NCI-H187 treated with DMSO at 0.1 percent for 48 hours (cell line): ENCODE measurements around the gene NRXN3.
"Not testable (repeated sequence)": the region's sequence is repeated elsewhere in the genome, so short reads cannot be mapped to it uniquely, and the experiment has no call there.

Experiments used
- DNase-seq: peaks from one replicate; lab custom pipeline; 2025; lab: John Stamatoyannopoulos, UW

NRXN3 gene

DNA sequence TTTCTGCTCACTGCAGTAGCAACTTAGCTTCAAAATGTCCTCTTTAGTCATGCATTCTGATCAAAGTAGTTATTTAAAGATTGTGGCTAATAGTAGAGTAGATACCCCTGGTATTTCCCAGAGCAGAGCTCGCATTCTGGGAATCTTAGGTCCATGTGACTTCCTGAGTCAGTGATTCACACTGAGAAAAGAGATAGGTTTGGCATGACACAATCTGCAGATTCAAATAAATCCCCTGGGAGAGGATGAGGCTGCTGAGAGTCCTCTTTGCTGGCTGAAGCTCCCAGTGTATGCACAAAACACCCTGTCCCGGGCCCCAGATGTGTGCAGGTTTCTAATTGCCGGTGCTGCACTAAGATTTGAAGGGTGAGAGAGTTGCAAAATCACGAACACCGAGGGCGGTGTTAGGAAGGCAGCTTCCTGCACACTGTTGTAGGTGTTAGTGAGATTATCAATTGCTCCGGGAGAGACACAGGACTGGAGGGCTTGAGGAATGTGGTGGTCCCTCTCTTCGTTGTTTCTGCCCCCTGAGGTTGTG is 233.2 kb downstream of the NRXN3 start:
- DNase-seq = no peak

DNA sequence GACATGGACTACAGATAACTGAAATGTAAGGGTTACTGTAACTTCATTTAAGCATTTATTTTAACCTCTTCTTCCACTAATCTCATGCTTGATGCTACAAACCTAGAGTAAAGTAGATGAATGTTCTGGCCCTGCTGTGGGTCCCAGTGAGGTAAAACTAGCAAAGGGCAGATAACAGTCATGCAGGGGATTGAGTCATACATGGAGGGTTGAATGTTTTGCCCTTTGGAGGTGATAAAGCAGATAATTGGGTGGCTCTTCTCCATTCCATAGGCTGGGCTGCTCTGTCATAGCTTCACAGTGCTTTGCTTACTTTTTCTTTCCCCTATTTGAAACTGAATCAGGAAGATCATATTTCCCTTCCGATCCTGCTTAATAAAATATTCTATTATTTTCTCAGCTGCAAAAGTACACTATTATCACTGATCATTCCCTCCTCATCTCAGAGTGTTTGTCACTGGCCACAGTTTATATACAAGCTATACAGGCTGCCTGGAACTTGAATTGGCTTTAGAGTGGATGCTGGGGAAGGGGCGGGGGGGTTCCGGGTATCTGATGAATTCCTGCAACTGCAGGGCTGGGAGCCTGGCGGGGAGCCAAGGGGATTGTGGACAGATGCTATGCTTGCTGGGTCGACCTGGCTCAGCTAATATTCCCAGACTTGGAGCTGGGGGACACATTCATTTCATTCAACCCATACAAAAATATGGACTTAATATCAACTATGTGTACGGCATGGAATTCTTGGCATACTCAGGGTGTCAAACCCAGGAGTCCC is 235.1 kb downstream of the NRXN3 start:
- DNase-seq = no peak

DNA sequence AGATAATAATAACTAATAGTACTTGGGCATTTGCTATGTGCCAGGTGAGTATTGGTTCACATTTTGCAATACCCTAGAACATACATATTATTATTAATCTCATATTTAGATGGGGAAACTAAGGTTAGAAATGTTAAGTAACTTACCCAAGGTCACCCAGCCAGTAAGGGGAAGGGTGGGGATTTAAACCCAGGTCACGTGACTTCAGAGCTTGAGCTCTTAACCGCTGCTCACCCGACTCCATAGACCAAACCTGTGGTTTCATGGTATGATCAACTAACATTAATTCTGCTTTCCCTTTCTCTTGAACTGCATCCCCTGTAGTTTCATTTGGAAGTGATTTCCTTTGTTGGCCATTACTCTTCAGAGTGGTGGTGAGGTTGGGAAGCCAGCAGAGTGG is 242.3 kb downstream of the NRXN3 start:
- DNase-seq = no peak

DNA sequence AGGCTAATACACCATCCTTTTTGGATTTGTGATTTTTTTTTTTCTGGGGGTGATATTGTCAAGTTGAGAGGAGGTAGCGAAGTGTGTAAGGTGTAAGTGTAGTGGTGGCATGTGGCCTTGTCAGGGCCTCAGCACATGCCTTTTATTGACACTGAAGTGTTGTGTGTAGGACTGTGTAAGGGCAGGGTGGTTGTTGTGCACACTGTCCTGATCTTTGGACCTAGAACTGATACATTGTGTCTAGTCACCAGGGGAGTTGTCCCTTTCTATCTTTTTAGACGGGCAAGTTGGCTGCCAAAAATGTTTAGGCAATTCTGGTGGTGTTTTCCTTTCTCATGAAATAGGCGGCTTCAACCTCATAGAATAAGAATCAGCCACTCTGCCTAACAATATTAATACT is 244.0 kb downstream of the NRXN3 start:
- DNase-seq = no peak

DNA sequence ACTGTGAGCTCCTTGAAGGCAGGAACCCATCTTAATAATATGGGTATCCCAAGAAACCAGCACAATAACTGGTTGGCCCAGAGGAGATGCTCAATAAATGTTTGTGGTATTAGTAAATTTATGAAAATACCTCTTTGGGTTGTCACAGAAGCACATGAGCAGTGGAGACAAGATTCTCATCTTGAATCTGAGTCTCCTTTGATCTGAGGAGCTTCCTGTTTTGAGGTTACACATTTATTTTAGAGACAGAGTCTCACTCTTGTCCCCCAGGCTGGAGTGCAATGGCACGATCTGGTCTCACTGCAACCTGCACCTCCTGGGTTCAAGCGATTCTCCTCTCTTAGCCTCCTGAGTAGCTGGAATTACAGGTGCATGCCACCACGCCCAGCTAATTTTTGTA is 247.4 kb downstream of the NRXN3 start:
- DNase-seq = no peak

DNA sequence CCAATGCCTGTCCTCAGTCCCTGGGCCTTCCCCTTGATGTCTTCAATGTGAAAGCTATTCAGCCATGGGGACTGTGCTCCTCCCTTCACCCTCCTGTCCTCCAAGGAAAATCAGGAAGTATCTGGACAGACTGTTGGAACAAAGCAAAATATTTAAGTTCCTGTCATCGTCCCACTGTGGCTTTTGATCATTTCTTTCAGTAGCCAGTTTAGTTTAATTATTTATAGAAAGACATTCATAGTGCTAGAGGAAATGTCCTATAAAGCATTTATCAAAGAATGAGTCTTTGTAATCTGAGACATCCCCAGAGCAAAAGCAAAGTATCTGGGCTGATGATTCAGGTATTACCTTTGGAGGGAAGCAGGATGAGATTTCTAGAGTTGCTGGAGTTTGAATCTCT is 254.1 kb downstream of the NRXN3 start:
- DNase-seq = no peak

DNA sequence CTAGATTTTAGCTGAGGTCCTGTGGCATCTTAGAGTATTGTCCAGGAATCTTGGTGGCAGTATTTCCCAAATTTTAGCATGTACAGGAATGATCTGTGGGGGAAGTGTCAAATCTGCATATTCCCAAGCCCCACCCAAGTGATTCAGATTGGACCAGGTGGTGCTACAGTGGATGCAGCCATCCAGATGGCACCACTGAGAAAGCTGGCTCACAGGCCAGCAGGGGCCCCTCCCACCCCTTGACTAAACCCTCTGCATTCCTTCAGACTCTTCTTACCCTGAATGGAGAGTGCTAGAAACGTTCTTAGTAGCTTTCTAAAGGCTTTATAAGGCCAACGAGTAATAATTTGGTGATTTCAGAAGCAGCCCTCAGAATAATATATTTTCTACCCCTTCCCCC is 255.2 kb downstream of the NRXN3 start:
- no peak for DNase-seq

DNA sequence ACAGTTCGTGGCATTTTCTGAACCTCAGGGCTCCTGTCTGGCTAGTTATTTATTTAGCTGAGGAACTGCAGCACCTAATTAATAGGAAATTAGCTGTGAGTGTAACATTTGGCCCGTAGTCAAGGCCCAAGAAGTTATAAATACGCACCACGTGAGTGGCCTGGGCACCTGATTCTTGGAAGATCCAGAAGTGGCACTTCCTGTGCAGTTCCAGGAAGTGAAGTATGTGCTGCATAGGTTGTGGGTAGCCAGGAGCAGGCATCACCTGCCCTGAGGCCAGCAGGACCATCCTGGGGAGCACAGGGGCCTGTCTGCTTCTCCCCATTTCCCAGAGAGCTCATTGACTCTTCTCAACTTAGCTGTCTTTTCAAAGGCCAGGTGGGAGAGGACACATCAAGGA is 255.6 kb downstream of the NRXN3 start:
- DNase-seq = no peak

DNA sequence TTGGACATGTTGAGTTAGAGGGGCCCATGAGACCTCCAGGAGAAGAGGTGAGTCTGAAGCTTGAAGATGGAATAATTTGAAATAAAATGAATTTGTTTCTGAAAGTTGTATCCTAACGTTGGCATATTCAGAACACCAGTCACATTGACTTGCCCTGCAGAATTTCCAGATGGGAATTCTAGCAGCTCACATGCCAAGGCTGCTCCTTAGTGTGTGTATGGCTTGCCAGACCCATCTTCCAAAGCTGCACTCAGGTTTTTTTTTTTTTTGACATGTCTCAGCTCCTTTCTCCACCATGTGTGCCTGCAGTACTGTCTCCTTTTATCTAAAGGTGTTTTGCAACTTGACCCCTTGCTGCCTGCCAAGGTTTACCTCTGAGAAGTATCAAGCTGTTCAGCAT is 261.9 kb downstream of the NRXN3 start:
- no peak for DNase-seq

DNA sequence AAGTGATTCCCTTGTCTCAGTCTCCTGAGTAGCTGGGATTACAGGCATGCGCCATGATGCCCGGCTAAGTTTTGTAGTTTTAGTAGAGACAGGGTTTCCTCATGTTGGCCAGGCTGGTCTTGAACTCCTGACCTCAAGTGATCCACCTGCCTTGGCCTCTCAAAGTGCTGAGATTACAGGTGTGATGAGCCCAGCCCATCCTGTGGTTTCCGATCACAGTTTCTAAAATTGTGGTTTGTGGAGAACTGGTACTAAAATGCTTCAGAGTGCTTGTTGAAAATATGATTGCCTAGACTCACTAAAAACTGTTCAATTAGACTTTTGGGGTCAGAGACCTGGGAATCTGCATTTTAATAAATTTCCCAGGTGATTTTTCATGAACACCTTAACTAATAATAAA is 267.3 kb downstream of the NRXN3 start:
- DNase-seq = not testable (repeated sequence)

DNA sequence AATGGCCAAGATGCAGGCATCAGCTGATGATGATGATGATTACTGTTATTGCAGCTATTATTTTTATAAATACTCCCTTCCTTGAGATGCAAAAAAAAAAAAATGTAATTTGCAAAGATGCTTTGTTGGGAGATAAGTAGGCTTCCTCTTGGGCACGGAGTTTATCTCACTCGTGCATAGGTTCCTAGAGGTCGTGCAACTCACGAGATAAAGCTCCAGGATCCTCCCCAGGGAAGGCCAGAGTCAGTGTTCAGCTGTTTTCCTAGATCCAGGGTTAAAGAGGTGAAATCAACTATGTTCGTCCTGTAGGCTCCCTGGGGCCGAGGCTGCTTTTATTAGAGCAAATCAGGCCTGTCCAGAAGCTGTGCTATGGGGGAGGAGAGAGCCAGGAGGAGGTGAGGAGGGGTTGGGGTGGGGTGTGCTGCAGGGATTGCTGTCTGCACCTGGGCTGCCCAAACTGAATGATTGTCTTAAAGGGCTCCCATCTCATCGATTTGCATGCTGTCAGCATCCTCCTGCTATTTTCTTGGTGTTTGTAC is 270.3 kb downstream of the NRXN3 start:
- DNase-seq = no peak

DNA sequence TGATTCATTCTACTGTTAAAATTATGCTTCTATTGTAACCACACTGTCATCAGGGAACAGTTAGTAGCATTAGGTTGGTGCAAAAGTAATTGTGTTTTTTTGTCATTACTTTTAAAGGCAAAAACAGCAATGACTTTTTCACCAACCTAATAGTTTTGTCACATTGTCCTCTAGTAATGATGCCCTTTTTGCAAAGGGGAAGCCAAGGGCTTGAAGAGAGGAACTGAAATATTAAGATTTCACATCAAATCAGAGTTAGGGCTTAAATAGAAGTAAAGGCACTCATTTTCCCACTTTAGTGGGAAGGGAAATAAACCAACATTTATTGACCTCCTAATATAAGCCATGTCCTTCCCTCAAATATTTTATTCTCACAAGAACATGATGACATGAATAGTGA is 273.7 kb downstream of the NRXN3 start:
- DNase-seq = no peak

DNA sequence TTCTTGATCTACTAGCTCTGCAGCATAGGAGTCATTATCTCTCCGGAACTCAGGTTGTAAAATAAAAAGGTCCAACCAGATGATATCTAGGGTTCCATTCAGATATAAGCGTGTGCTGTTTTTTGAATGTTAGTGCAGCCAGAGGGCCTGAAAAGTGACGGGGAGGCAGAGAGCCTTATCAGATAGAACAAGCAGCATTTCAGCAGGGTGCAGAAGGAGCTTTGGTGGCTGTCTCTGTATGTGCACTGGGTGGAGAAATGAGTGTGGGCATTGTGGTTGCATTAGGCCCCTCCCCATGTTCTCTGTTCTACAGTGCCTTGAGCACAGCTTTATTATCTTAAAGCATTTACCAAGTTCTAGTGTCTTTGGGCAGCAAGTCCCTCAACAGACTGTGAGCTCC is 275.1 kb downstream of the NRXN3 start:
- DNase-seq = no peak

DNA sequence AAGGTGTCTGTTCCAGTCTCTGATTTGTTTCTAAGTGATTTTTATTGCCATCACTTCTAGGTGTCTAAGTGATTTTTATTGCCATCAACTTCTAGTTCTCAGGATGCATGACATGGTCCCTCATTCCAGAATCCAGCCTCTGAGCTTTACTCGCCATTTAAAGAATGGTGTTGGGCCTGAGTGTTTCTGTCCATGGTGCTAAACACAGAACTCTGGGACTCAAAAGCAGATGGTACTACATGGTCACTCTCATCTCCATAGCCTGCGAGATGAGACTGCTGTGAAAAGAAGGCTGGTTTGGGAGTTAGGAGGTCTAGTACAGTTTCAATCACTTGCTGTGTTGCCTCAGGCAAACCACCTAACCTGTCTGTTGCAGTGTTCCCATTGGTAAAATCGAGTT is 276.6 kb downstream of the NRXN3 start:
- no peak for DNase-seq

DNA sequence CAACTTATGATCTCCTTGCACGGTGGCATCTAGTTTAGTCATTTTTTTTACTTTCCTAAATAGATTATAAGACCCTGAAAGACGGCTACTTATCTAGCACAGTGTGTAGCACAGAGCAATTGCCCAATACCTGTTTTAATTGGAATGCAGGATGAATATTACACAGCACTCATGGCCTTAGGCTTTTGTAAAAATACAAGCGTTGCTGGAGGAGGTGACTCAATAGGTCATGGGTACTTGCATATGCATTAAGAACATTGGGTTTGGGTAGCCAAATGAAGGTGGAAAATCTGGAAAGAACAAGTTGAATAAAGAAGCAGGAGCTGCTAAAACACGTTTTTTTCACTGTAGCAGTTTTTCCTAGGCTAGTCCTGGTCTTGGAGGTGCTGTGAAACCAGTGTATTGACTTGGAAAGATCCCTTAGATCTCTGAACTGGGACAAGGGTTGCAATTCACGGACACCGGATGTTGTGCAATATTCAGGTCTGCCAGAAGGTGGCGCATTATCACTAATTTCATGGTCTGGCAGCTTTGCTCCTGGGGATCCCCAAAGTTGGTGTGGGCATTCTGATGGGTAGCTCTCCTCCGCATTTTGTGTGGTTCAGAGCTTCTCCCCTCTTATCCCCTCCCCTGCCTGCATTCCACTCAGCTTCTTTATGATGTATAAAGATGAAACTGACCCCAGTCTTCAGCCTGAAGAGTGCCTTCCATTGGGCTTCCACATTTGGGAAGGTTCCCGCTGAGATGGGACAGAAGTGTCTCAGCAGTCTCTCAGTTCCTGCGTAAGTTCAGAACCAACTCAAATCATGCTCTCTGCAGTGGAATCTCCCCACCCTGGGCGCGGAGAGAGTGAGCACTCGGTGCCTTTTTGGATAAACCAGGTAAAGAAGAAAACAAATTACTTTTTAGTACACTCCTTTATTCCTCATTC is 278.3 kb downstream of the NRXN3 start:
- no peak for DNase-seq

DNA sequence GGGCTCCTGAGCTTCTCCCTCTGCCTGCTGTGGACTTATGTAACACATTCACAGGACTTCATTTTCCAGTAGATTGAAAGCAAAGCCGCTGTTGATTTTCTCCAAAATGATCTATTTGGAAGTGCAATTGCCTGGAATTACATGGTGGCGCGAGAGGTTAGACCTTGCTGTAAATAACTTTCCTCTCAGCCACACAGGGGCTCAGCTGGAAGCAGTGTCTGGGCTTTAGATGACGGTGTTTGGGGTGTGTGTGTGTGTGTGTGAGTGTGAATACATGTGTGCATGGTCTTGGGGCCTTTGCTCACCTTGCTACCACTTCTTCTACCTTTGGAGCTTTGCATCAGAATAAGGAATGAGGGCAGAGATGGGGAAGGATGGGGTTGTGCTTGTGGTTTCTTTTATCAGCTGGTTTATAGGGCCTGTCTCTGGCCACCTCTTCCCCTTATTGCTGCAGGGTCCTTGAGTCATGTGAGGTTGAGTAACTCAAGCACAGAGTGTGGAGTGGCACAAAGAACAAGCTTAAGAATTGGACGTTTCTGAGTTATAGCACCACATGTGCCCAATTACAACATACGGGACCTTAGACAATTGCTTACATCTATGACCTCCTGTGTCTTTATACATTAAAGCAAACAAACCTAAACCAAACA is 280.6 kb downstream of the NRXN3 start:
- no peak for DNase-seq

DNA sequence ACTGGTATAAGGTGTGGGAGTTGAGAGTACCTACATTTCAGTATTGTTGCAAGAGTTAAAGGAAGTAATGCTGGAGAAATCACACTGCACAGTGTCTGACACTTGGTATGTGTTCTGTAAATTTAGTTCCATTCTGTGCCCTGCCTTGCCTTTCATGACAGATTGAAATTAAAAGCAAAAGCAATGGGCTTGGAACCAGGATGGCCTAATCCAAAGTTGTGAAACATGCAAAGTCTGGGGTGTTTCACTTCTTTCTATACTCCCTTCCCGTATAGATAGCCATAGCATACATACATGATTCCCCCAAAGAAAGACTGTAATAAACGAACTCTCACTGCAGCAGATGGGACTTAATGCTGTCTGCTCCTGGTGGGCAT is 281.1 kb downstream of the NRXN3 start:
- DNase-seq = no peak

DNA sequence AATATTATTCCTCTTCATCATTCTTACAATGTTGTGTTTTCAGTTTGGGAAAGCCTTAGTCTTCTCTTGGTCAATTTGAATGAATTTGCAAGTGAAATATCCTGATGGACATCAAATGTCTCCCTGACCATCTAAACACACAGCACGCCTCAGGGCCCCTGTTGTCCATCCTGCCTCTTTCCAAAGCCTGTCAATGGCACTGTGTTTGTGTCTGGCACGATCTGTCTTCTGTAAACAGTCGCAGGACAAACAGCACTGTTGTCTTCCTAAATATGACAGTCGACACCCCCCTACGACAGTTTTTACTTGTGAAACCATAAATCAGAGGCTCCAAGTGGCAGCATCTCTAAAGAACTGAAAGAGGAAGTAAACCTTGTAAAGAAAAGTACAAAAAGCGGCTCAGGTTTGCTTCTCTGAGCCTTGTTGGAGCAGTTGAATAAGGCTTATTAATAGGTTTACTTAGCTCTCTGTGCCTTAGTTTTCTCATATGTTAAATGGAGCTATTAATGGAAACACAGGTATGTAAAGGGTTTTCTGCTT is 285.8 kb downstream of the NRXN3 start:
- DNase-seq = no peak

DNA sequence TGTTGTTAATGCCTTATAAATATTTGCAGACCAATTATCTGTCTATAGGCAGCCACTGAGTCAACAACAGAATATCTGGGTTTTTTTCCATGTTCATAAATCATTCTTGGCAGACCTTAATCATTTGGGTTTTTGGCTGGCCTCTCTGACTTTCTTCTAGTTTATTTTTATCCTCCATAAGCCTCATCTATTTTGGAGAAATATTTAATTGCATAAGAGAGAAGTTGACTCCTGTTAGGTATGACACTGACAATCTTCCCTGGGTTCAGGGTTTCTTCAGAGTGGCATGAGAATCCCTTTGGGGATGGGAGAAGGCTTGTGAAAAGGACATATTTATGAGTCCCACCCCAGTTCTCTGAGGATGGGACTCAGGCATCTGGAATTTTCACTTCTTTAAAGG is 299.8 kb downstream of the NRXN3 start:
- DNase-seq = no peak

DNA sequence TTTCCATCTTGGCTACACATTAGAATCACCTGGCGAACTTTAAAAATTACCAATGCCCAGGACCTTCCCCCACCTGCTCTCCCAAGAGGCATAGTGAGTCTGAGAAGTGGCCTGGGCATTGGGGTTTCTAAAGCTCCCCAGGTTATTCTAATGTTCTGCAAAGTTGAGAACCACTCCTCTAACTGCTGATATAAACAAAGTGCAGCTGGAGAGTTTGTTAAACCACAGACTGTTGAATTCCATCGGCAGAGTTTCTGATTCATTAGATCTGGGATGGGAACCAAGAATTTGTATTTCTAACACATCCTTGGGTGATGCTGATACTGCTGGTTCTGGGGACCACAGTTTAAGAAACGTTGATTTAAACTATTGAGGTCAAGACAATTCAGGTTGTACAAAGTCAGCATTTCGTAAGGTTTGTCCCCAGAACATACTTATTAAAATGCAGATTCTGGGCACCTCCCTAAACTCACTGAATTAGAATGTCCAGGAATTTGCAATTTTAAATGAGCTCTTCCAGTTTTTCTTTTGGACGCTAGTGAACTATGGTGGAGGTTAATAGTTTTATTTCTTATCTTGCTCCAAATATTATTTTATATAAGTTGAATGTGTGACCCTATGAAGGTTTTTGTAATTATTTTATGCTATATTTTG is 309.1 kb downstream of the NRXN3 start:
- no peak for DNase-seq

DNA sequence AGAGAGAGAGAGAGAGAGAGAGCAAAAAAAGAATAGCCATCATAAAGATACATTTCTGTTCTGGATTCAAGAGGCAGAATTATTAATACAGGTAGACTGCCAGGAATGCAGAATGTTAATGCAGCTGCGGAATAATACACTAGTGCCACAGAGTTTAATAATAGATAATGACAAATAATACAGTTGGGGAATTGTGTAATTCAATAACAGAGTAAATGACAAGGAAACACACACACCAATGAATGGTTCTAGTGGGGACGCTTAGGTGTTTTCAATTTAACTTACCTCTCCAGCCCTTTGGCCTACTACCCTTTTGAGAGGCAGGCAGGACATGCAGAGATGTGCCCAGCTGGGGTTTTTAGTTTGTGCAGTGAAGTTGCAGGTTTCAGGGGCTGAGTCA is 313.9 kb downstream of the NRXN3 start:
- DNase-seq = no peak

DNA sequence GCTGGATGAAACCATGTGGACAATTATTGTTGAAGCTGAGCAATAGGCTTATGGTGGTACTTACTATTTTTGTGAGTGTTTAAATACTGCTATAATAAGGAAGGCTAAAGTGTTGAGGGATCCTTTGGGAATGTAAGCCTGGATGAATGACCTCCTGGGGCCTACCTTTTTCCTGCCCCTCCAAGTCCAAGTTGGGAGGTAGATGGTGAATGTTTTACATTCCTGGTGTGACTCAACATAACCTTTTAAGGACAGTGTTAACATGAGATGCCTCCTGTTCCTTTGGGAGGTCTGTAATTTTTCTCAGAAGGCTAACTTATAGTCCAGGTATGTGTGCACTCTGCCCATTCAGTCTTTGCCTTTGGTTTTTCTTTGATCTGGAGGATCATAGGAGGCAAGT is 315.9 kb downstream of the NRXN3 start:
- no peak for DNase-seq
